GM10847 (cell line): ENCODE measurements around the gene STK35.

ENCODE experiments used
- POLR2A ChIP-seq: IDR thresholded peaks from 2 replicates; pipeline ENCODE4 v1.6.1; 2011; ENCODE audit not compliant: insufficient read length; ENCODE audit errors: extremely low read depth

Gene STK35

DNA sequence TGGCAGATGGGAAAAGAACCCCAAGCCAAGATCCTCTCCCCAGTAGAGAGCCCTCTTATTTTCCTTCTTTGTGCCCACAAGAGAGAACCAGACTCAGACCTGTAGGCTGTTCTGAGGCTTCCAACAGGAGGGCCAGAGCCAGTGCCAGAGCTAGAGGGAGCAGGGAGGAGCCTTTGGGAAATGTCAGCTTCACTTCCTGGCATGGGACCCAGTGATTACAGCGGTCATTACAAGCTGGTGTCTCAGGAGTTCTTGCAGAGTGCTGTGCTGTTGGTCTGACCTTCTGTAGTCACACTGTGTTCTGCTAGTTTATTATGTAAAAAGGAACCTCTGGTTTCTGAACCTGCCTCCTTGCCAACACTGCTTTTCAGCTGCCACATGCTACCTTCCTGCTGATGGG lies 38.9 kb downstream of the STK35 start:
- TF ChIP-seq POLR2A = no peak

GRCh38 chr20:2141600-2142575 lies 40.3 kb downstream of the STK35 start:
- TF ChIP-seq POLR2A = no peak

DNA sequence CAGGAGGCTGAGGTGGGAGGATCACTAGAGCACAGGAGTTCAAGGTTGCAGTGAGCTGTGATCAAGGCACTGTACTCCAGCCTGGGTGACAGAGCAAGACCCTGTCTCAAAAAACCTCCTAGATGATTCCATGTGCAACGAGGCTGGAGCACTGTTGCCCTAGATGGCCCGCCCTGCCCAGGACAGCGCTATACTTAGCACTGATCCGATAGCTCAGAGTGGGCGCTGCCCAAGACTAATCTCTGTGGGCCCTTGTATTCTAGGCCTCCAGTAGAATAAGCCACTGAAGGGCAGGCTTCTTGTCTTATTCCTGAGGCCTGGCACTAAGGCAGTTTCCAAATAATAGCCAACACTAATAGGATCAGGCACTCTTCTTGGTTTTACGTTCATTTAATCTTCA lies 41.0 kb downstream of the STK35 start:
- TF ChIP-seq POLR2A = no peak

GRCh38 chr20:2143594-2143993 lies 42.0 kb downstream of the STK35 start:
- TF ChIP-seq POLR2A = no peak

DNA sequence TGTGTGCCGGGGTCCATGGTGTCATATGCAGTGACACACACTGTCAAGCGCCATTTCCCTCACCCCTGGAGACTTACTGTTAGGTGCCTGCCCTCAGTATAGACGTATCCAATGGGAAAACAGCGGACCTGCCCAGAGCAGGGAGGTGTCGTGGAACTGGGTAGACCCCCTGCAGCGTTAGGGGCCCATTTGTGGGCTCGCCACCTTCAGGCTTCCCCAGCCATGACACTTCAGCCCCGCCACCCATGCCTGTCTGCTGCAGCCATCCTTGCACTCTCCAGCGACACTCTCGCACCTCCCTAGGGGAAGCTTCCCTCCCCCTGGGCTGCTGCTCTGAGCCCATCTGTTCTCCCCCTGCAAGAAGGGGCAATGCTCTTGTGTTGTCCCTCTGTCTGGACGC lies 43.2 kb downstream of the STK35 start:
- TF ChIP-seq POLR2A = no peak

DNA sequence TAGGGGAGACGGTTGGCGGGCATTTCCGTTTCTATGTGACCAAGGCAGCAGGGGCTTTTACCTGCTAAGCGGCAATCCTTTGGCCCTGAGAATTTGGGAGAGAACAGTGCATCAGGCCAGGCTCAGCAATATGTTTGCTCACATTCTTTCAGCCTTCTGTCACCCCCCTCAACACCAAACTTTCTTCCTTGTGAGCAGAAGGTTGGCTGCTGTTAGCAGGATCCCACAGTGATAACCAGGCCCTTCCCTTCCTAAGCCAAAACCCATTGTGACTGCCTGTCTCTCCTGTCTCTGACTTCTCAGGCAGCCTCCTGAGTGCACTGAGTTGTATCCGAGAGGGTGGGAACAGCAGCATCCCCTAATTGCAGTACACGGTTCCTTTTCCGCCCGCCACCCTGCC lies 43.7 kb downstream of the STK35 start:
- no peak for TF ChIP-seq POLR2A

- TF ChIP-seq POLR2A = no peak
Observed at GRCh38 chr20:2146080-2146867, 44.6 kb downstream of the STK35 start.

- TF ChIP-seq POLR2A = no peak
Observed at GRCh38 chr20:2149507-2149906, 47.9 kb downstream of the STK35 start.

- no peak for TF ChIP-seq POLR2A
Observed at GRCh38 chr20:2150660-2151059, 49.0 kb downstream of the STK35 start.

- no peak for TF ChIP-seq POLR2A
Observed at GRCh38 chr20:2151858-2152281, 50.2 kb downstream of the STK35 start.

- no peak for TF ChIP-seq POLR2A
Observed at GRCh38 chr20:2152317-2152716, 50.7 kb downstream of the STK35 start.

GRCh38 chr20:2153326-2153725 lies 51.7 kb downstream of the STK35 start:
- TF ChIP-seq POLR2A = no peak

DNA sequence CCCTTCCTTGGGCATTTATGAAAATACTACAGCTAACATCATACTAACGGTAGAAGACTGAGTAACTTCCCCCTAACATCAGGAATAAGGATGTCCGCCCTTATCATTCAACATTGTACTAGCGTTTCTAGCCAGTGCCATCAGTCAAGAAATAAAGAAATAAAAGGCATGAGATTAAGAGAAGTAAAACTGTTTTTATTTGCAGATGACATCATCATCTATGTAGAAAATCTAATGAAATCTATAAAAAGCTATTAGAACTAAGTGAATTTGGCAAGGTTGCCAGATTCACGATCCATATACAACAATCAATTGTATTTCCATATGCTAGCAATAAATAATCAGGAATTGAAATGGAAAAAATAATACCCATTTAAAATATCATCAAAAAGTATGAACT lies 54.6 kb downstream of the STK35 start:
- TF ChIP-seq POLR2A = no peak

DNA sequence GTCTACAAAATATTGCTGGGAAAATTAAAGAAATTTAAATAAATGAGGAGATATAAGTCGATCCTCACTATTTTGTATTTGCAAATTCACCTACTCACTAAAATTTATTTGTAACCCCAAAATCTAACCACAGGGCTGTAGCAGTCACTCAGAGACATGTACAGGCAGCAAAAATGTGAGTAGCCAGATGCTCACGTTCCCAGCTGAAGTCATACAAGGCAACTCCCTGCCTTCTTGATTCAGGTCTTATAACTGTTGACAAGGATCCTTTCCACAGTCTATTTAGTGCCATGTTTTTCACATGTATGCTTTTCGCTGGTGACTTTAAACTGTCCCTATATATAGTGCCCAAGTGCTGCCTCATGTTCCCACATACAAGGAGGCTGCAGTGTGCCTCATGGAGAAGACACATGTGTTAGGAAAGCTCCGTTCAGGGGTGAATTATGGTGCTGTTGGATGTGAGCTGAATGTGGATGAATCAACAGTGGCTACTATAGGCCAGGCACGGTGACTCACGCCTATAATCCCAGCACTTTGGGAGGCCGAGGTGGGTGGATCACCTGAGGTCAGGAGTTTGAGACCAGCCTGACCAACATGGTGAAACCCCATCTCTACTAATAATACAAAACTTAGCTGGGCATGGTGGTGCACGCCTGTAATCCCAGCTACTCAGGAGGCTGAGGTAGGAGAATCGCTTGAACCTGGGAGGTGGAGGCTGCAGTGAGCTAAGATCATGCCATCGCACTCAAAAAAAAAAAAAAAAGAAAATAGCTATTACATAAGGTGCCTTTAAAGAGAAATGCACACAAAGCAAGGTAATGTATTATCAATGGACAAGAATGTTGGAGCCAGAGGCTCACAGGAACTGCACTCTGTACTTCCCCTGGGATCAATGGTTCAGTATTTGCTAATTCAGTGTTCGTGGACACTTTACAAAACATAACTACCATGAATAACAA lies 55.3 kb downstream of the STK35 start:
- TF ChIP-seq POLR2A = no peak
